Right renal pelvis (tissue), 4 donors: ENCODE measurements around the gene PLRG1. TPM values are rescaled to one million over a fixed set of nuclear protein-coding genes. Genes with fewer than 3 reads are reported as not detected.
A peak's percentile ranks its signal among the peaks of the same experiment; 100 is the strongest.
"Not testable (repeated sequence)": the region's sequence is repeated elsewhere in the genome, so short reads cannot be mapped to it uniquely, and the experiment has no call there.

ENCODE experiments used
- DNase-seq, 4 donors: peaks; one replicate each; pipeline ENCODE4 v3.0.0-alpha.2; 2013; ENCODE audit warnings: low read depth in 4 of 4, low spot score in 3 of 4, missing footprints in 1 of 4
- polyA plus RNA-seq, 4 donors: library from polyadenylated mRNA; unstranded; fragments of 120-200 nt; gene quantifications; one replicate each; pipeline ENCODE4 v1.2.1, GENCODE V29; 2013; ENCODE audit not compliant: insufficient read length in 4 of 4

Gene PLRG1
- polyA plus RNA-seq, result 100 to 1,000 TPM; 106 to 120 (median 117) TPM

DNA sequence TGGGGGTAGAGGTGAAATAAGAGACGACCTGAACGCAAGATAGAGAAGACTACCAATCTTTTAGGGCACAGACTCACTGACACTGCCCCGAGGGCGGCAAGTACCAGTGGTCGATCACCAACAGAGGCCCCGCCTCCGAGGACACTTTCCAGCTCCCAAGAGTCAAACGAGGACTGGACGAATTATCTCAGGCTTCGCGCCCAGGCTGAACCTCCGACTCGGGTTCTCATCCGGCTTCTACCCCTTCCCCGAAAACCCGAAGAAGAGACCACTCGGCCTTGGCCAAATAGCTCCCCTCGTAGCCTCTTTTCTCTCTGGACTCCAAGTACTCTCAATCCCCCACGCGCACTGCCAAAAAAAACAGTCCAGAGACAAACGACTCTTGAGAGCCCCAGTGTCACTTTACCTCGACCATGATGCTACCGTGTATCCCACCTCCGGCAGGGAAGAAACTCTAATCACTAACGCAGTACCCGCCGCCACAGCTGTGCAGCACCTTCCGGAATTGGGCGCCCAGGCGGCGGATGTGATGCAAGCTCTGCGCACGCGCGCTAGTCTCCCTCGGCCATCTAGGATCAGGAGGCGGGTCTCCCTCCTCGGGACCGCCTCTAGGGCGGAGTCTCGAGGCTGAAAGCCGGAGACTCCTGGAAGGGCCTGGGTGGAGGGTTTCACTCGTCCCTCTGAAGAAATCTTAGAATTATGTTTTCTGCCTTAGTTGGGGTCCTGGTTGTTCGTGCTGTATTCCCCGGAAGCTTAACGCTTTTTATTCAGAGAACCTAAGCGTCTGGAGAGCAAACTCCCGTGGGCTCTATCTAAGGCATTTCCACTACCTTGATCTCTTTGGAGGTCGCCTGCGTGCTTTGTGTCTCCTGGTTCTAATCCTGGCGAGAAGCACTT lies at the start of gene PLRG1:
PLRG1 (minus strand) TSS at position 507 of the 897 bp plus-strand sequence; CDS start at position 415, 92 bp downstream.
- DNase-seq, result peak; percentile 94 to 98 (median 96)

DNA sequence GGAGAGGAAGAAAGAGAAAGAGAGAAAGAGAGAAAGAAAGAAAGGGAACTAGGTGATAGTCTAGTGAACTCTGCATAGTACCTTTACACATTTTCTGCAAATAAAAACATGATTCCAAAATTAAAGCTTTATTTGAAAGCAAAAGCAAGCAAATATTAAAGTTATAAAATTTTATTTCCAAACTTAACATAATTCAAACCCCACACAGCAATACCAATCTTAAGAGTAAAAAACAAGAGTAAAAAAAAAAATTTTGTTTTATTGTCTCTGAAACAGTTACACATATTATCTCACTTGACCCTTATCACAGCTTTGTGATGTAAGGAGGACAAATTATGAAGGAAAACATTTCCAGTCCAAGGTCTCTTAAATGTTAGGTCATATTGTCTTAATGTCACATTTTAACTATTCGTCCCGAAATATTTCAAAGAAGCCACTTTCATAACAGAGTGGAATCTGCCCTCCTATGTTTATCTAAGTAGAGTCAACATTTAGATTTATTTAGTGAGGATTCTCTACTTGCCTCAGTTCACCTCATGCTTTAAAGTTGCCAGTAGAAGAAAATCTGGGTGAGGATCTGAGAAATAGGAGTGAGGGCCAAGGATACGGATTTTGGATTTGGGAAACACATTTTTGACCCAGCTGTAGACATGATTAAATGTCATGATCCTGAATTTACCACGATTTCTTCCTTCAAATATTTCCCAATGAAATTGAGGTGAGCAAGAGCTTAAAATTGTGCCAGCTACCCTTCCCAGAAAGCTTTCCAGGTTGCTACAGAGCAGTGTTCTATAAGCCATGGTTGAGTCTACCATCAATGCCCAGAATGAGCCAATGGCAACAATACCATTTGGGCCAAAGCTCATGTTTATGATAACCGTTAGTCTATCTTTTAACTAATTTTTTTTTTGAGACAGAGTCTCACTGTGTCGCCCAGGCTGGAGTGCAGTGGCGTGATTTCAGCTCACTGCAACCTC lies 47.9 kb upstream of the PLRG1 start:
- no peak for DNase-seq

- DNase-seq, result not testable (repeated sequence)
Measured at GRCh38 chr4:154597281-154597680, 47.1 kb upstream of the PLRG1 start.

GRCh38 chr4:154595807-154596206 lies 45.6 kb upstream of the PLRG1 start:
- no peak for DNase-seq

GRCh38 chr4:154594343-154594742 lies 44.1 kb upstream of the PLRG1 start:
- DNase-seq, result not testable (repeated sequence)

DNA sequence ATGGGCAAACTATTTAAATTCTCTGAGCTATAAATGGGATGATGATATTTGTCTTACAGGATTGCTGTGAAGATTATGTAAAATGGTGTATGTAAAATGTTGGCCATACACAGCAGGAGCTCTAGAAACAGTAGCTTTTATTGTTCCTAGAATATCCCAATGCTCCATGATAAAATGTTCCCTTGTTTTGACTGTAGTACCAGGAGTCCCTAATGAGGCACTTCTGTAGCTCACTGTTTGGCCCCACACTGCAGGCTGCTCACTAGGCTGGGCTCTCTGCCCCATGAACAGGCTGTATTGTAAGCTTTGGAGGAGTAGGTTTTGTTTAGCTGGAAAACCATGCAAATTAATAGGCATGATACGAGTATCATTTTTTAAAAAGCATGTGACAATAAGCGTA lies 43.7 kb upstream of the PLRG1 start:
- no peak for DNase-seq

DNA sequence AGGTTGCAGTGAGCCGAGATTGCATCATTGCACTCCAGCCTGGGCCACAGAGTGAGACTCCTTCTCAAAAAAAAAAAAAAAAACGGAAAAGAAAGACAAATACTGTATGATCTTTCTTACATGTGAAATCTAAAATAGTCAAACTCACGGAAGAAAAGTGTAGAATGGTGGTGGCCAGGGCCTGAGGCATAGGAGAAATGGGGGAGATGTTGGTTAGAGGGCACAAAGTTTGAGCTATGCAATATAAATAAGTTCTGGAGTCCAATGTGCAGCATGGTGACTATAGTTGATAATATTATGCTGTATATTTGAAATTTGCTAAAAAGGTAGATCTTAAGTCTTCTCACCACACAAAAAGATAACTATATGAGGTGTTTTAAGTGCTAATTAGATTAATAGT lies 41.7 kb upstream of the PLRG1 start:
- no peak for DNase-seq

DNA sequence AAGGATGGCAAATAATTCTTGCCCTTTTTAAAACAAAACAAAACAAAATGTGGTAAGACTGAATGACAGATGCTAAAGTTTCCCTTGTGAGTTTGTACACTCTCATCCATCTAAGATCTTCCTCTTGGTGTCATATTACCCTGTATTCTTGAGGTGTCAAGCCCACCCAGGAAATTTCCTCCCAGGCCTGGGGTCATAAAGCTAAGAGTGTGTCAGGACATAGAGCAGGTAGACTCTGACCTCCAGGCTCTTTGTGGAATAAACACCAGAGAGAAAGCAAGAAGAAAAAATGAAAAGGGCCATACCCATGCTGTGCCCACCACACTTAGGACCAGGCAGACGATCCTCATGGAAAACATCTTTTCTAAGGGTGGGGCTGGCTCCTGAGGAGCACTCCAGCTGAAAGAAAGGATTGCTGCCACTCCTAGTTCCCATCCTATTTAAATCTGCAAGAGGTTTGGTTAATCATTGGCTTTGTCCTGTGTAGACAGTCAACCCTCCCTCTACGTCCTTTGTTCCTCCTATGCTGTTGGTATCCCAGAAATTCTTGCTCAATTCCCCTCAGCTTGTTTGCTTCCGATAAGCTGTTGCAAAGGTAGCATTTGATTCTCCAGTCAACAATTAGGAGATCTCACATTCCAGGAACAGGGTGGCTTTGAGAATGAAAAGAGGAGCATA lies 40.3 kb upstream of the PLRG1 start, which contains the start of gene FGA:
FGA (minus strand) TSS at position 414 of the 678 bp plus-strand sequence; CDS start at position 359, 55 bp downstream.
- no peak for DNase-seq

GRCh38 chr4:154589296-154590197 lies 39.3 kb upstream of the PLRG1 start:
- DNase-seq, result no peak

- DNase-seq, result no peak
Measured at GRCh38 chr4:154588198-154588597, 38.0 kb upstream of the PLRG1 start.

GRCh38 chr4:154586296-154587033 lies 36.3 kb upstream of the PLRG1 start:
- DNase-seq, result no peak

DNA sequence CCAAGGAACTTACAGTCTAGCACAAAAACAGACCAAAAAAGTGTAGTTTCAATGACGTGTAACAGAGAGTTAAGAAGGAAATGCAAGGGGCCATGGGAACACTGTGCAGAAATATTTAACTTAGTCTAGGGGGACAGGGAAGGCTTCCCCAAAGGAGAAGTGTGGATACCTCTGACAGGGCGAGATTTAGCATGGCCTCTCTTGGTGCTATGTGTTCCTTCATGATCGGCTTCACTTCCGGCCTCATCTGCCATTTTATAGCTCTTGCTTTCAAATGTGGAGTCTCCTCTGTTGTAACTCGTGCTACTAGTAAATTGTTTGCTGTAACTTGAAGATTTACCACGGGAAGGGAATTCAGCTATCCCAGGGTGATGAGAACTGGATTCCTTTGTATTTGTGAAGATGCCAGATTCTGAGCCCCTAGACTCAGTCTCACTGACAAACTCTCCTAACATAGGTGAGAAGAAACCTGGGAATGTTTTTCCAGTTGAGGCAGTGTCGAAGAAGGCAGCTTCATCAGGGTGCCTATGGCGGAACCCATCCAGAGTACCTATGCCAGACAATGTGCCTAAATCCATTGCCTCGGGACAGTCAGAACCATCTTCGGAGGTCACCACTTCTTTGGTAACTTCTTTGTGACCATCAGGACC lies 35.3 kb upstream of the PLRG1 start:
- DNase-seq, result no peak

- no peak for DNase-seq
Measured at GRCh38 chr4:154584259-154584658, 34.1 kb upstream of the PLRG1 start.

GRCh38 chr4:154583677-154584076 lies 33.5 kb upstream of the PLRG1 start:
- DNase-seq, result no peak

GRCh38 chr4:154583230-154583629 lies 33.0 kb upstream of the PLRG1 start:
- DNase-seq, result no peak

DNA sequence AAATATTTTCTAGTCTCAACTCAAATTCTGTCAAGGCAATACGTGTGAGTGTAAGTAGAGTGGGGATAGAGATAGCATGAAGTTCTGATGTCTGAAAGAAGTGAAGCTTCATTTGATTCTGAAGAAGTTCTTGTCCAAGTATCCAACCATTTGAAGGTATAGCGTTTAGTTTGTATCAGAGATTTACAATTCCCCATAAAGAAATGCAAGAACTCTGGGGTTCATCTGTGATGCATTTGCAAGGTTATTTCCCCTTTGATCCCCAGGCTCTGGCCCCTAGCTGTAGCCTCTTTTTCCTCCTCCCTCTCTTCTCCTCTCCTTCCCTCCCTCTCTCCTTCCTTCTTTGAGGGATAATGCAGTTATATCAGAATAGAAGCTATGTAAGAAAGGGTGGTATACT lies 32.5 kb upstream of the PLRG1 start:
- no peak for DNase-seq

DNA sequence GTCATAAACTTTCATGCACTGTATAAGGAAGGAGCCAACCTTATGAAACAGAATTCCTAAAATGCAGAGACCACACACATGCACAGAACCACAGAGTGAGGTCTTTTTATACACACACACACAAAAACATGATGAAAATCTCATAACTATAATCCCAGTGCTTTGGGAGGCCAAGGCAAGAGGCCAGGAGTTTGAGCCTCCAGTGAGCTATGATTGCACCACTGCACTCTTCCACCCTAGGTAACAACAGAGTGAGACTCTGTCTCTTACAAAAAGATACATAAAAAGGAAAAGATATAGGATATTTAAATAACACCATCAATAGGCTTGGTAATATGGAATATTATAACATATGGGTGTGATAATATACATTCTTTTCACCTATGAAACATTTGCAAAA lies 29.7 kb upstream of the PLRG1 start:
- DNase-seq, result no peak

DNA sequence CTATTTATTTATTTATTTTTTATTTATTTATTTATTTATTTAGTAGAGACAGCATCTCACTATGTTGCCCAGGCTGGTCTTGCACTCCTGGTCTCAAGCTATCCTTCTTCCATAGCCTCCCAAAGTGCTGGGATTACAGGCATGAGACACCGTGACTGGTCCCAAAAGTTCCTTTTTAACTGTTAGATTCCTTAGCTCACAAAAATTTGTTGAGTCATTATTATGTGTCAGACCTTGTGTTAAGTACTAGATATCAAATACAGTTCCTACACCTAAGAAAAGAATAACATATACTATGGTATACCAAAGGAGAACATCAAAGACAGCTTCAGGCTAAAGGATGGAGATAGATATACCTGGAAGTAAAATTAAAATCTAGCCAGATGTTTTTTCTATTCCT lies 28.7 kb upstream of the PLRG1 start:
- no peak for DNase-seq
